IMR-90 (cell line): ENCODE data around the gene KIDINS220. TPM values are rescaled to one million over a fixed set of nuclear protein-coding genes. Genes with fewer than 3 reads are reported as not detected.

Experiments used
- ATAC-seq: fragments of 200-7000 bp; cut with Tn5 transposase; 2 replicates; pipeline ENCODE4 v1.9.1; 2020; ENCODE audit warnings: low read depth, mild to moderate bottlenecking, moderate library complexity
- BruUV-seq: library from RNA; stranded (reverse); fragments of 400-500 nt; replicated peaks from 2 replicates; lab custom pipeline; 2021; lab: Mats Ljungman, UMichigan
- CTCF ChIA-PET: fragments of 300-600 bp; formaldehyde crosslinking; extraction: SDS; loops from one replicate; lab custom pipeline; 2021; ENCODE audit warnings: antibody characterized with exemption; lab: Yijun Ruan, JAX
- POLR2A ChIA-PET: fragments of 300-600 bp; sonication (Branson Sonifier 250); formaldehyde crosslinking; loops from one replicate; lab custom pipeline; 2022; ENCODE audit warnings: antibody characterized with exemption; ENCODE audit not compliant: unreplicated experiment; lab: Charles Lee
- DNase-seq: peaks from one replicate; pipeline ENCODE4 v3.0.0; 2013
- H2AFZ ChIP-seq: replicated peaks from 2 replicates; pipeline ENCODE3; 2013; ENCODE audit warnings: low read length, mild to moderate bottlenecking; ENCODE audit not compliant: poor library complexity
- H2AK5ac ChIP-seq: 2 replicates; pipeline ENCODE4 v1.6.1; 2013; ENCODE audit warnings: low read depth, low read length, inconsistent platforms
- H2AK9ac ChIP-seq: replicated peaks from 2 replicates; pipeline ENCODE3; 2013; ENCODE audit warnings: mild to moderate bottlenecking, low read depth, low read length, moderate library complexity; ENCODE audit not compliant: poor library complexity
- H2BK120ac ChIP-seq: 2 replicates; pipeline ENCODE4 v1.6.1; 2013; ENCODE audit warnings: low read depth, low read length, inconsistent platforms
- H2BK15ac ChIP-seq: 3 replicates; pipeline ENCODE4 v1.6.1; 2013; ENCODE audit warnings: low read depth, low read length, inconsistent platforms
- H2BK20ac ChIP-seq: 2 replicates; pipeline ENCODE4 v1.6.1; 2013; ENCODE audit warnings: low read depth, mild to moderate bottlenecking, inconsistent platforms, low read length, moderate library complexity
- H2BK5ac ChIP-seq: 2 replicates; pipeline ENCODE4 v1.6.1; 2013; ENCODE audit warnings: mild to moderate bottlenecking, low read depth, low read length, inconsistent platforms; ENCODE audit not compliant: poor library complexity, severe bottlenecking
- H3K14ac ChIP-seq: replicated peaks from 2 replicates; pipeline ENCODE4 v1.6.1; 2013; ENCODE audit warnings: low read depth, low read length, inconsistent platforms
- H3K18ac ChIP-seq: 2 replicates; pipeline ENCODE4 v1.6.1; 2013; ENCODE audit warnings: low read depth, low read length, control low read depth
- H3K23ac ChIP-seq: 2 replicates; pipeline ENCODE4 v1.6.1; 2013; ENCODE audit warnings: low read depth, low read length, inconsistent platforms
- H3K27ac ChIP-seq: 2 replicates; pipeline ENCODE4 v1.5.1; 2013; ENCODE audit warnings: mild to moderate bottlenecking, control low read depth, low read length; ENCODE audit not compliant: insufficient read depth
- H3K27me3 ChIP-seq: 2 replicates; pipeline ENCODE4 v1.6.1; 2013; ENCODE audit warnings: low read length; ENCODE audit not compliant: control insufficient read depth, insufficient read depth
- H3K36me3 ChIP-seq: 2 replicates; pipeline ENCODE4 v1.6.1; 2013; ENCODE audit warnings: low read length, mixed read lengths; ENCODE audit not compliant: control insufficient read depth, insufficient read depth
- H3K4ac ChIP-seq: 2 replicates; pipeline ENCODE4 v1.6.1; 2013; ENCODE audit warnings: low read depth, low read length, inconsistent platforms
- H3K4me1 ChIP-seq: 2 replicates; pipeline ENCODE4 v1.6.1; 2013; ENCODE audit warnings: low read length, mixed read lengths; ENCODE audit not compliant: control insufficient read depth, insufficient read depth
- H3K4me2 ChIP-seq: 2 replicates; pipeline ENCODE4 v1.6.1; 2013; ENCODE audit warnings: low read depth, mild to moderate bottlenecking, control low read depth, low read length, moderate library complexity
- H3K4me3 ChIP-seq: 2 replicates; pipeline ENCODE4 v1.5.1; 2013; ENCODE audit warnings: low read depth, mild to moderate bottlenecking, control low read depth, low read length, moderate library complexity; ENCODE audit not compliant: insufficient read depth
- H3K56ac ChIP-seq: 2 replicates; pipeline ENCODE4 v1.6.1; 2013; ENCODE audit warnings: low read length, inconsistent platforms; ENCODE audit not compliant: insufficient read depth; ENCODE audit errors: extremely low read depth
- H3K79me1 ChIP-seq, 2 experiments: 2 replicates each; pipeline ENCODE4 v1.6.1; 2013; ENCODE audit warnings: low read length in 2 of 2, inconsistent platforms in 1 of 2, low read depth in 1 of 2
- H3K9ac ChIP-seq: 2 replicates; pipeline ENCODE4 v1.6.1; 2013; ENCODE audit warnings: low read depth, low read length, control low read depth
- H3K9me1 ChIP-seq: 2 replicates; pipeline ENCODE4 v1.6.1; 2013; ENCODE audit warnings: low read length, inconsistent platforms; ENCODE audit not compliant: insufficient read depth
- H3K9me3 ChIP-seq: 2 replicates; pipeline ENCODE4 v1.6.1; 2013; ENCODE audit warnings: low read length; ENCODE audit not compliant: control insufficient read depth, insufficient read depth
- H4K20me1 ChIP-seq: 2 replicates; pipeline ENCODE4 v1.6.1; 2013; ENCODE audit warnings: low read length, inconsistent platforms; ENCODE audit not compliant: insufficient read depth
- H4K5ac ChIP-seq: 2 replicates; pipeline ENCODE4 v1.6.1; 2013; ENCODE audit warnings: mild to moderate bottlenecking, low read depth, low read length, control low read depth
- H4K8ac ChIP-seq, 2 experiments: 2 replicates each; pipeline ENCODE4 v1.6.1; 2013; ENCODE audit warnings: low read depth in 2 of 2, low read length in 2 of 2, control low read depth in 1 of 2, inconsistent platforms in 1 of 2
- H4K91ac ChIP-seq: 2 replicates; pipeline ENCODE4 v1.6.1; 2013; ENCODE audit warnings: low read depth, low read length, inconsistent platforms; ENCODE audit not compliant: insufficient read depth
- BHLHE40 ChIP-seq: fragments of 150-350 bp; IDR thresholded peaks from 2 replicates; pipeline ENCODE4 v1.6.1; 2016; ENCODE audit warnings: mild to moderate bottlenecking, low read depth, low read length
- CEBPB ChIP-seq: IDR thresholded peaks from 2 replicates; pipeline ENCODE4 v1.6.1; 2012; ENCODE audit warnings: low read depth, low read length, improper control_type of control experiment
- CHD1 ChIP-seq: IDR thresholded peaks from 2 replicates; pipeline ENCODE4 v1.6.1; 2012; ENCODE audit warnings: low read depth, low read length, improper control_type of control experiment
- FOS ChIP-seq: fragments of 150-350 bp; IDR thresholded peaks from 2 replicates; pipeline ENCODE4 v1.6.1; 2016; ENCODE audit warnings: low read depth, low read length
- POLR2A ChIP-seq: IDR thresholded peaks from 2 replicates; pipeline ENCODE4 v1.6.1; 2012; ENCODE audit warnings: mild to moderate bottlenecking, low read depth, low read length
- RFX5 ChIP-seq: IDR thresholded peaks from 2 replicates; pipeline ENCODE4 v1.8.0; 2012; ENCODE audit warnings: low read depth, mild to moderate bottlenecking, low read length, moderate library complexity
- SMC3 ChIP-seq: fragments of 150-350 bp; IDR thresholded peaks from 2 replicates; pipeline ENCODE4 v1.6.1; 2016; ENCODE audit warnings: low read depth, mild to moderate bottlenecking, antibody characterized with exemption, low read length, moderate library complexity
- WGBS, 2 experiments: methylation state at CpG; one replicate each; pipeline versions ENCODE4 v1.1.5 to v1.1.7; 2013; ENCODE audit warnings: missing lambda C conversion rate in 2 of 2; ENCODE audit not compliant: insufficient read length in 1 of 2; ENCODE audit errors: extremely low coverage in 2 of 2; 5-methylcytosine and 5-hydroxymethylcytosine counted together
- dilution Hi-C: fragments of 300-500 bp; cut with HindIII; formaldehyde crosslinking; loops from one replicate; pipeline ENCODE4 v1.14.3; 2018; ENCODE audit warnings: low sequenced_read_pairs; ENCODE audit not compliant: unreplicated experiment
- in situ Hi-C: fragments of 300-500 bp; cut with MboI; formaldehyde crosslinking; loops from 3 replicates; pipeline ENCODE4 v1.14.3; 2019; ENCODE audit warnings: low sequenced_read_pairs, inconsistent platforms, mixed read lengths
- intact Hi-C: fragments of 100-400 bp; cut with micrococcal nuclease; formaldehyde crosslinking; loops from 2 replicates; pipeline ENCODE4 v1.10.0; 2022
- polyA plus RNA-seq, 3 experiments: library from polyadenylated mRNA; depleted of rRNA; stranded (reverse); fragments of >200 nt; gene quantifications; 2 replicates each; pipeline ENCODE4 v1.2.3, GENCODE V29; 2012; ENCODE audit warnings: low replicate concordance in 1 of 3
- total RNA-seq: library from RNA; depleted of rRNA; stranded (reverse); fragments of >200 nt; gene quantifications from 2 replicates; pipeline ENCODE4 v1.2.3, GENCODE V29; 2012
- TF ChIP-seq, protein P1 (sequence below): fragments of 150-350 bp; IDR thresholded peaks from 2 replicates; pipeline ENCODE4 v1.6.1; 2017; ENCODE audit warnings: mild to moderate bottlenecking, antibody characterized with exemption, low read length, low read depth

Gene KIDINS220
- total and polyA plus RNA-seq, 2 of the 4 experiments (the other 2 are of a cell fraction), result 23.1 to 63.4 TPM

DNA sequence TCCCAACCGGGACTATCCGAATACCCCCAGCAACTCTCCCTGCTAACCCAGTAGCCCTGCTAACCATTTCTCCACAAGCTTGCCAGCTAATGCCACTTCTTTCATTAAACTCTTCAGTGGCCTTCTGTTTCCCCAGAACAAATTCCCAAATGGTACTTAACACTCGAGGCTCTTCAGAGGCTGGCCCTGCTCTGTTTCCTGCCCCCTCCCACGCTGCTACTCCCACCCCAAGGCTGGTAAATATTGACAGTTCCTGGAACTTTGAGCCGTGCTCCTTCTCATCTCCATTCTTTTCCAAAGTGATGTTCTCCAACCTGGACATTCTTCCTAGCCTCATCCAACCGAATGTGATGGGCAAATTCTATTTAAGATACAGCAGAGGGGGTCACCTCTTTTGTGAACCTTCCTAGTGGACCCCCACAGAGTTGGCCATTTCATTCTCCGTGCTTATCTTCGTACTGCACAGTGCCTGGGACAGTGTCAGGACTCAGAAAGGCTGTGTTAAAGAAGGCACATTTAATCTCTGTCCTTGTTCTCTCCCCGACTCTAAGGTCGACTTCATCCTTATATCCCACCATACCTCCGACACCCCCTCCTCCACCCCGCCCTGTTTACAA, 3.2 kb upstream of the KIDINS220 start:
- no peak for ATAC-seq
- CTCF ChIA-PET, result no interaction called here

More for the DNA sequence above, 3.2 kb upstream of the KIDINS220 start:
- no peak overlapping the region for H2AK5ac ChIP-seq
- H4K8ac ChIP-seq, result no peak overlapping the region
- H3K4ac ChIP-seq, result no peak overlapping the region
- peaks cover 4% of the 10 kb centered on the region; the same call in 1 of the 2 replicates for H4K20me1 ChIP-seq
- no peaks in the 10 kb centered on the region for H3K9me3 ChIP-seq
- 43% methylated on average over 2 of the region's 12 CpGs; no CpG with 5 or more reads in 1 of the 2 experiments for WGBS, 2 experiments
- no peak for DNase-seq
- in situ Hi-C loops, result no loop called here
- H3K23ac ChIP-seq, result no peak overlapping the region
- no peak overlapping the region for H3K14ac ChIP-seq
- no peak overlapping the region for H2AK9ac ChIP-seq
- no TSS peak for BruUV-seq
- no peak overlapping the region for H3K9ac ChIP-seq
- H3K4me3 ChIP-seq, result no peak overlapping the region
- no peaks in the 10 kb centered on the region for H3K36me3 ChIP-seq
- no peaks in the 10 kb centered on the region; the same call in 1 of the 2 replicates for H3K9me1 ChIP-seq
- H2AFZ ChIP-seq, result no peak overlapping the region
- H2BK15ac ChIP-seq, result no peak overlapping the region
- peaks cover 10 to 18% of the 10 kb centered on the region in 2 experiments for H3K79me1 ChIP-seq
- POLR2A ChIA-PET, result no interaction called here
- H3K4me1 ChIP-seq, result peaks cover 2% of the 10 kb centered on the region
- no peaks in the 10 kb centered on the region for H3K27me3 ChIP-seq
- no peak overlapping the region for H4K5ac ChIP-seq
- dilution Hi-C loops, result no loop called here
- intact Hi-C loops, result no loop called here
- no peak overlapping the region for H2BK5ac ChIP-seq
- no peak overlapping the region for H2BK20ac ChIP-seq
- H3K18ac ChIP-seq, result no peak overlapping the region
- H3K4me2 ChIP-seq, result no peak overlapping the region
- H3K56ac ChIP-seq, result no peak overlapping the region
- no peak overlapping the region for H3K27ac ChIP-seq
- H2BK120ac ChIP-seq, result no peak overlapping the region
- TF ChIP-seq CEBPB (no peak), CHD1 (no peak), POLR2A (no peak), RFX5 (no peak), SMC3 (no peak), FOS (no peak), BHLHE40 (no peak)
- TF ChIP-seq, protein P1, sequence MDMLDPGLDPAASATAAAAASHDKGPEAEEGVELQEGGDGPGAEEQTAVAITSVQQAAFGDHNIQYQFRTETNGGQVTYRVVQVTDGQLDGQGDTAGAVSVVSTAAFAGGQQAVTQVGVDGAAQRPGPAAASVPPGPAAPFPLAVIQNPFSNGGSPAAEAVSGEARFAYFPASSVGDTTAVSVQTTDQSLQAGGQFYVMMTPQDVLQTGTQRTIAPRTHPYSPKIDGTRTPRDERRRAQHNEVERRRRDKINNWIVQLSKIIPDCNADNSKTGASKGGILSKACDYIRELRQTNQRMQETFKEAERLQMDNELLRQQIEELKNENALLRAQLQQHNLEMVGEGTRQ, result no peak
- no peak overlapping the region for H4K91ac ChIP-seq
